Measurements from ENCODE around the gene HIVEP3.

HIVEP3 gene

DNA sequence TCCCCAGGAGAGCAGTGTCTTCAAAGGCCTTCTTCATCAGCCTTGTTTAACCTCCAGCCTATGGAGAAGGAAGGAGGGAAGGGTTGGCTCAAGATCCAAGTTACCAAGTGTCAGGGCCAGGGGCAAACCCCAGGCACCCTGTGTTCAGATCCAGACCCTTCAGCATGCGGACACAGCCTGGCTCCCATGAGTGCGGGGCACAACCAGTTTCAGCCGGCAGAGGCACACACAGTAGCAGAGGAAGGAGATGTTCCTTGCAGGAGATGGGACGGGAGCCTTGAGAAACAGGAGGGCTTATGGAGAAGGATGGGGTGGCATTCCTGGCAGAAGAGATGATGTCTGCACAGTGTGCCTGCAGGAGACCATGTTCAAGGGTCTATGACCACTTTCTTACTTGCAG lies 272.5 kb downstream of the HIVEP3 start:
- Histone ChIP-seq H3K9ac (ENCODE audit: insufficient read length) (no peak overlapping the region), H3K27ac (no peak overlapping the region)
- TF ChIP-seq EZH2 (IDR thresholded peaks at IDR 0.05): no peak
- no peak for TF ChIP-seq POLR2AphosphoS5 (IDR thresholded peaks at IDR 0.05; ENCODE audit: borderline replicate concordance, low read depth, low read length)
- no peak for TF ChIP-seq FOXP2 (optimal IDR thresholded peaks at IDR 0.05; ENCODE audit: control extremely low read depth, extremely low read length, insufficient read depth)

DNA sequence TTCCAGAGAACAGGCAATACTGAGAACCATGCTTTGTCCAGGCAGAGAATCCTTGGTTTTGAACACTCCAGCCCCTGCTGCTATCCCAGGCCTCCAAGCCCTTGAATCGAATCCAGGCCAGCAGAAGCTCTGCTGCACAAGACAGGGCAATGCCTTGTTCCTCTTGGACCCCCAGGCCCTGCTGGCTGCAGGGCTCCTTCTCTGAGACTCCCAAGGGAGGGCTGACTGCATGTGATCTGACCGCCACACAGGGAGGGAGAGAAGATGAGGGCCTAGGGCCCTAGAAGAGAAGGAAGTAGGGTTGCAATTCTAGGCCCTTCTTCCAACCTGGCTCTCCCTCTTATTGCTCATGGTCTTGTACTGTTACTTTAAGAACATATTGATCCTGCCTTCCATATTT lies 273.7 kb downstream of the HIVEP3 start:
- no peak for TF ChIP-seq POLR2AphosphoS5 (IDR thresholded peaks at IDR 0.05; ENCODE audit: borderline replicate concordance, low read depth, low read length)
- no peak for TF ChIP-seq FOXP2 (optimal IDR thresholded peaks at IDR 0.05; ENCODE audit: control extremely low read depth, extremely low read length, insufficient read depth)
- no peak for TF ChIP-seq EZH2 (IDR thresholded peaks at IDR 0.05)
- no peak overlapping the region for H3K27ac ChIP-seq
- DNase-seq (ENCODE audit: low read depth, low spot score): no peak
- no peaks in the 10 kb centered on the region for H3K36me3 ChIP-seq (ENCODE audit: insufficient read depth, low read length)
- no peak overlapping the region for H3K4me3 ChIP-seq
- H3K9me3 ChIP-seq (ENCODE audit: low read depth, low read length): no peaks in the 10 kb centered on the region
- no peak overlapping the region for H3K9ac ChIP-seq (ENCODE audit: insufficient read length)

More for the DNA sequence above, 272.5 kb downstream of the HIVEP3 start:
- Histone ChIP-seq H3K36me3 (ENCODE audit: insufficient read depth, low read length) (no peaks in the 10 kb centered on the region), H3K9me3 (ENCODE audit: low read depth, low read length) (no peaks in the 10 kb centered on the region), H3K4me3 (no peak overlapping the region)
- DNase-seq (ENCODE audit: low read depth, low spot score): no peak

DNA sequence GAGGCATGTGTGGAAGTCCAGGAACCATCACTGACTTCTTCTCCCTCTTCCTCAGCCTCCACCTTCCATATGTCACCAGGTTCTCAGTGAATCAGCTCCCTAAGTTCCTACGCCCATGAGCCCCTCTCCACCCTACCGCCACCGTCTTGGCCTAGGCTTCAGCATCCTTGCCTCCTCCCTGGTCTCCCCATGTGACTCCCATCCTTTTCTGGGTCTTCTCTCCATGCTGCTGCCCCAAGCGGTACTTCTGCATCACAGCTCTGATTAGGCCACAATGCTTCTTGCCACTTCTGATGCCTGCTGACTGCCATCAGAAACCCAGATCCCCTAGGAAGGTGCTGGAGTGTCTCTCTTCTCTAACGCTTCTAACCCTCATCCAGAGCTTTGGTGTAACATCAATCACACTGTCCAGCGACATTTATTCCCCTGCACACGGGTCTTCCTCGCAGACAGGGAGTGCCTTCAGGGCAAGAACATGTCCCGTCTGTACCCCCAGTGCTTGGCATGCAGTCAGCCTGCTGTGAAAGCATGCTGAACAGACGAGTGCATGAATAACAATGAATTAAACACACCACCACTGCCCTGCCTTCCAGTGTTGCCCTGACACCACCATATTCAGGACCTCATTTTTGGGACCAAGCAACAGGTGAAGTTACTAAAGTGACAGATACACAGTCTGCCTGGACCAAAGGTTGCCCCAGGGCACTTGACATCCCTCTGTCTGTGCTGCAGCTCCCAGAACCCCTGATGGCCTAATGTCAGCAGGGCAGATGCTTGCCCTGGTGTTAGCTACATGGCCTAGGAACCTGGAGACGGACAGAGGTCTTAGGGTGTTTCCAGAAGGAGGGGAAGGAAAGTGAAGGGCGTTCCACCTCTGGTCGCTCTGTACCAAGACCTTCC lies 275.6 kb downstream of the HIVEP3 start:
- no peak for TF ChIP-seq FOXP2 (optimal IDR thresholded peaks at IDR 0.05; ENCODE audit: control extremely low read depth, extremely low read length, insufficient read depth)
- TF ChIP-seq POLR2AphosphoS5 (IDR thresholded peaks at IDR 0.05; ENCODE audit: borderline replicate concordance, low read depth, low read length): no peak
- TF ChIP-seq EZH2 (IDR thresholded peaks at IDR 0.05): no peak
- Histone ChIP-seq H3K9me3 (ENCODE audit: low read depth, low read length) (no peaks in the 10 kb centered on the region), H3K36me3 (ENCODE audit: insufficient read depth, low read length) (no peaks in the 10 kb centered on the region), H3K9ac (ENCODE audit: insufficient read length) (no peak overlapping the region), H3K4me3 (no peak overlapping the region), H3K27ac (no peak overlapping the region)
- no peak for DNase-seq (ENCODE audit: low read depth, low spot score)

DNA sequence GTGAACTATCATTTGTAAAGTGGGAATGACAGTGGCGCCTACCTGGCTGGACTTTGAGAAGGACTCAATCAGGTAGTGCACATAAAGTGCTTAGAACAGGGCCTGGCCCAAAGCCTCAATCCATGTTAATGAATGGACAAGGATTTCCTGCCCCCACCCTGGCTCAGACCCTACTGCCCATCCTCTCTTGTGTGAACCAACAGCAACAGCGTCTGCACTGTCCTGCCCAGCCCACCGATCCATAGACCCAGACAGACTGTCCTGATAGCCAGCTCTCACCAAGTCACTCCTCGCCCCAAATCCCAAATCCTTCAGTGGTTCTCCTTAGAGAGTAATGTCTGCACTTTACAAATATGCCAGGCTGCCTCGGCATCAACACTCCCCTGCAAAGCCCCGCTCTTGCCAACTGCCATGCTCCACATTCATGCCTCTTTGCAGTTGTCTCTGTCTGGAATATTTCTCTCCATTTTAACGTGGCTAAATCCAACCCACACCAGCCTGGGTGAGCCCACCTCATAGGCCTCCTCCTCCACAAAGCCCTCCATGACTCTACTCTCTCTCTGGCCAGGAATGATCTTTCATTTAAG lies 276.7 kb downstream of the HIVEP3 start:
- Histone ChIP-seq H3K9me3 (ENCODE audit: low read depth, low read length) (no peaks in the 10 kb centered on the region), H3K27ac (no peak overlapping the region), H3K4me3 (no peak overlapping the region), H3K9ac (ENCODE audit: insufficient read length) (no peak overlapping the region), H3K36me3 (ENCODE audit: insufficient read depth, low read length) (no peaks in the 10 kb centered on the region)
- TF ChIP-seq FOXP2 (optimal IDR thresholded peaks at IDR 0.05; ENCODE audit: control extremely low read depth, extremely low read length, insufficient read depth) (no peak), EZH2 (IDR thresholded peaks at IDR 0.05) (no peak), POLR2AphosphoS5 (IDR thresholded peaks at IDR 0.05; ENCODE audit: borderline replicate concordance, low read depth, low read length) (no peak)
- DNase-seq (ENCODE audit: low read depth, low spot score): no peak

DNA sequence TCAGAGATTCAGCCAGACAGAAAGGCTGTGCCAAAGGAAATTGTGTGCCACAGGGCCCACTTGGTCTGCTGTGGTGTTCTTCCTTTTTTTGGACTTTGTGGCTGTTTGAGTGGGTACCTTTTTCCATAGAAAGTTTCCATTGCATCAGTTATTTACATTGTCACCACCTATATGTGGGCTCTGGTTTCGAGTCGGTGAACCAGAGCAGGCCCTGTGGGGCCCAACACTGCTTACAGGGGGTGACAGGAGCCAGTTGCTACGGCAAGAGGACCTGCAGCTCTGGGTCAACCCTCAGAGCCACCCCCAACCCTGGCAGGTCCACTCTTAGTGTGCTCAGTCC lies 277.3 kb downstream of the HIVEP3 start:
- TF ChIP-seq POLR2AphosphoS5 (IDR thresholded peaks at IDR 0.05; ENCODE audit: borderline replicate concordance, low read depth, low read length) (no peak), EZH2 (IDR thresholded peaks at IDR 0.05) (no peak), FOXP2 (optimal IDR thresholded peaks at IDR 0.05; ENCODE audit: control extremely low read depth, extremely low read length, insufficient read depth) (no peak)
- Histone ChIP-seq H3K36me3 (ENCODE audit: insufficient read depth, low read length) (no peaks in the 10 kb centered on the region), H3K9me3 (ENCODE audit: low read depth, low read length) (no peaks in the 10 kb centered on the region), H3K27ac (no peak overlapping the region), H3K9ac (ENCODE audit: insufficient read length) (no peak overlapping the region), H3K4me3 (no peak overlapping the region)
- no peak for DNase-seq (ENCODE audit: low read depth, low spot score)

DNA sequence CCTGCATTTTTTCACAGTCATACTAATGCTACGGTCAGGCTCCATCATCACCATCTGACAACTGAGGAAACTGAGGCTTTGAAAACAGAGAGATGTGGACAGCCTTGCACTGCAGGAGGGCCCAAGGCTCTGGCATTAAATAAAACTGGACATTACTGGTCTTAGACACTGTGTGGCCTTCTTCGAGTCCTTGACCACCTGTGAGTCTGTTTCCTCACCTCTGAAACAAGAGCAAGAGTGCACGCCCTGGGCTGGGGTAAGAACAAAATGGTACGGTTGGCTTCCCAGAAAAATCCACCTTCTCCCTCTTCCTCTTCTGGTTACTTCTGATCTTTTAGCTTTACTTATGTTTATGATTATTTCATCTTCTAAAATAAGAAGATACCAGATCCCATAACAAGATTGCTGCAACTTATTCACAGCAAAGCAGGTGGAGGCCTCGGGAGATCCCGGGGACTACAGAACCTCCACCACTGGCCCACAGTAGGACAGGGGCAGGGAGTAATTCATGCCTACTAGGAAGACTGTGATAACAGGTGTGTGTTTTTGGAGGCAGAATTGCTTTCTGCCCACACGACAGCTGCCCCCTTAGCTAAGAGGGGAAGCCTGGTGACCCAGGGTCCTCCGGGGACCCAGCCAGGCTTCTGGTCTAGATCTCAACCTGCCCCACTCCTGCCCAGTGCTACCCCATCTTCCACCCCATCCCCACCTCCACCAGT lies 277.8 kb downstream of the HIVEP3 start:
- no peak overlapping the region for H3K4me3 ChIP-seq
- H3K27ac ChIP-seq: no peak overlapping the region
- no peak overlapping the region for H3K9ac ChIP-seq (ENCODE audit: insufficient read length)
- H3K36me3 ChIP-seq (ENCODE audit: insufficient read depth, low read length): no peaks in the 10 kb centered on the region
- TF ChIP-seq FOXP2 (optimal IDR thresholded peaks at IDR 0.05; ENCODE audit: control extremely low read depth, extremely low read length, insufficient read depth) (no peak), POLR2AphosphoS5 (IDR thresholded peaks at IDR 0.05; ENCODE audit: borderline replicate concordance, low read depth, low read length) (no peak), EZH2 (IDR thresholded peaks at IDR 0.05) (no peak)
- no peak for DNase-seq (ENCODE audit: low read depth, low spot score)
- no peaks in the 10 kb centered on the region for H3K9me3 ChIP-seq (ENCODE audit: low read depth, low read length)

DNA sequence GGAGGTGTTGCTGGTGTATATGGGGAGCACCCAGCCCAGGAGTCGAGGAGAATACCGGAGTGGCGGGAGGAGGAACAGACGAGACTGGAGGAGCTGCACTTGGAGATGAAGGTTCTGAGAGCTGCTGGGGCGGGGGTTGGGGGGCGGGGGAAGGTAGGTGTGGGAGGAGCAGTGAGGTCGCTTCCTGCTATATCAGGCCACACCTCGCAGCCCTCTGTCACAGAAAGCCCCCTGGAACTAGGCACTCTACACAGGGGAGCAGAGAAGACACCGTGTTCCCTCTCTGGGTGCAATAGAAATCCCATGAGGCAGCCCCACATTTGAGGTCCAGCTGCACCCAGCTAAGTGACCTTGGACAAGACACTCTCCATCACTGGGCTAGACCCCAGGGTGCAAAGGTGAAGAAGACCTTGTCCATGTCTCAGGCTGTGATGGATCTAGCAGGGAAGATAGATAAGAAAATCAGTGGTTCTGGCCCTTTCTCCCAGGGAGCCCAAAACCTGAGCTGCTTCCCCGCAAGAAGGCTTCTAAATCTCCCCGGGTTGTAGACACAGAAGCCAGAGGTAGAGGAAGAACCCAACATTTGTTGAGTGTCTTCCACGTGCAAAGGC lies 278.5 kb downstream of the HIVEP3 start:
- no peak for DNase-seq (ENCODE audit: low read depth, low spot score)
- Histone ChIP-seq H3K36me3 (ENCODE audit: insufficient read depth, low read length) (no peaks in the 10 kb centered on the region), H3K9ac (ENCODE audit: insufficient read length) (no peak overlapping the region), H3K27ac (no peak overlapping the region), H3K9me3 (ENCODE audit: low read depth, low read length) (no peaks in the 10 kb centered on the region), H3K4me3 (no peak overlapping the region)
- no peak for TF ChIP-seq FOXP2 (optimal IDR thresholded peaks at IDR 0.05; ENCODE audit: control extremely low read depth, extremely low read length, insufficient read depth)
- no peak for TF ChIP-seq POLR2AphosphoS5 (IDR thresholded peaks at IDR 0.05; ENCODE audit: borderline replicate concordance, low read depth, low read length)
- no peak for TF ChIP-seq EZH2 (IDR thresholded peaks at IDR 0.05)
